Gastroesophageal sphincter (tissue), 3 donors: ENCODE measurements around the gene METTL4.

ENCODE experiments used
- EP300 ChIP-seq: sonication (generic); formaldehyde crosslinking; IDR thresholded peaks from one replicate; pipeline ENCODE4 v1.6.1; 2017; ENCODE audit warnings: antibody characterized with exemption, mild to moderate bottlenecking
- POLR2A ChIP-seq, 2 donors: fragments of 450-650 bp; IDR thresholded peaks; one replicate each; pipeline ENCODE4 v1.6.1; 2017; ENCODE audit warnings: antibody characterized with exemption in 2 of 2, mild to moderate bottlenecking in 2 of 2, moderate library complexity in 1 of 2
- POLR2AphosphoS5 ChIP-seq: sonication (generic); formaldehyde crosslinking; IDR thresholded peaks from one replicate; pipeline ENCODE4 v1.6.1; 2017; ENCODE audit warnings: antibody characterized with exemption
- TF ChIP-seq, protein P1 (sequence below), 4 experiments: fragments of 200-600 bp in 2 of 4; fragments of 450-650 bp in 2 of 4; sonication (generic) in 1 of 4; IDR thresholded peaks; one replicate each; pipeline ENCODE4 v1.5.1; 2017 to 2019; ENCODE audit warnings: antibody characterized with exemption in 4 of 4, mild to moderate bottlenecking in 2 of 4, moderate library complexity in 2 of 4

- TF ChIP-seq POLR2AphosphoS5 (no peak), EP300 (no peak), POLR2A (IDR thresholded peaks at IDR 0.05) (no peak)
- TF ChIP-seq, protein P1, sequence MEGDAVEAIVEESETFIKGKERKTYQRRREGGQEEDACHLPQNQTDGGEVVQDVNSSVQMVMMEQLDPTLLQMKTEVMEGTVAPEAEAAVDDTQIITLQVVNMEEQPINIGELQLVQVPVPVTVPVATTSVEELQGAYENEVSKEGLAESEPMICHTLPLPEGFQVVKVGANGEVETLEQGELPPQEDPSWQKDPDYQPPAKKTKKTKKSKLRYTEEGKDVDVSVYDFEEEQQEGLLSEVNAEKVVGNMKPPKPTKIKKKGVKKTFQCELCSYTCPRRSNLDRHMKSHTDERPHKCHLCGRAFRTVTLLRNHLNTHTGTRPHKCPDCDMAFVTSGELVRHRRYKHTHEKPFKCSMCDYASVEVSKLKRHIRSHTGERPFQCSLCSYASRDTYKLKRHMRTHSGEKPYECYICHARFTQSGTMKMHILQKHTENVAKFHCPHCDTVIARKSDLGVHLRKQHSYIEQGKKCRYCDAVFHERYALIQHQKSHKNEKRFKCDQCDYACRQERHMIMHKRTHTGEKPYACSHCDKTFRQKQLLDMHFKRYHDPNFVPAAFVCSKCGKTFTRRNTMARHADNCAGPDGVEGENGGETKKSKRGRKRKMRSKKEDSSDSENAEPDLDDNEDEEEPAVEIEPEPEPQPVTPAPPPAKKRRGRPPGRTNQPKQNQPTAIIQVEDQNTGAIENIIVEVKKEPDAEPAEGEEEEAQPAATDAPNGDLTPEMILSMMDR (IDR thresholded peaks at IDR 0.05) = no peak
Measured at GRCh38 chr18:2588666-2589344, 17.5 kb upstream of the METTL4 start.
